Epithelial cell of proximal tubule (primary cell): ENCODE results near the gene RAB11B. TPM values are rescaled to one million over a fixed set of nuclear protein-coding genes. Genes with fewer than 3 reads are reported as not detected.
"Not testable (repeated sequence)": the region's sequence is repeated elsewhere in the genome, so short reads cannot be mapped to it uniquely, and the experiment has no call there.

Experiments
- DNase-seq: peaks from one replicate; pipeline ENCODE4 v3.0.0-alpha.2; 2011; ENCODE audit warnings: low read depth
- H3K4me3 ChIP-seq: 2 replicates; pipeline ENCODE4 v1.5.1; 2011; ENCODE audit warnings: low read depth, mild to moderate bottlenecking, low read length
- total RNA-seq: library from RNA; depleted of rRNA; stranded (reverse); fragments of >200 nt; gene quantifications from 2 replicates; pipeline ENCODE4 v1.2.3, GENCODE V29; 2015
- TF ChIP-seq, protein P1 (sequence below): conservative IDR thresholded peaks from 2 replicates; pipeline ENCODE4 v1.5.1; 2012; ENCODE audit warnings: low read depth, mild to moderate bottlenecking, low read length

The RAB11B gene
- total RNA-seq, 1 donor from 2014 or later = 23.3 TPM

DNA sequence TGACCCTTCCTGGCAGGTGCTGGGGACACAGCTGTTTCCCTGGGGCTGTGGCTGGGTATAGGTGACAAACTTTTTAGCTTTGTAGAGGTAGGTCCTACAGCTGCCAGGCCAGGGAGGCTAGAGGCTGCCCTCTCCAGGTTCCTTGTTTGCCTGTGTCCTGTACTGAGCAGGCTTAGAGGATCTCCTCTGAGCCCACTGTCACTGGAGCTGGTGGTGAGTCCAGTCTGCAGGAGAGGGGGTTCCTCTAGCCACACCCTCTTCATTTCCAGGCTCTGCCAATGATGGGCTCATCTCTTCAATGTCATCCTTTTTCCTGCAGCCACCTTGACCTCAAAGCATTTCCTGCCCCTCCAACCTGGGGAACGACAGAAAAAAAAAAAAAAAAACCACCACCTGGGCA lies 12.6 kb upstream of the RAB11B start:
- TF ChIP-seq, protein P1, sequence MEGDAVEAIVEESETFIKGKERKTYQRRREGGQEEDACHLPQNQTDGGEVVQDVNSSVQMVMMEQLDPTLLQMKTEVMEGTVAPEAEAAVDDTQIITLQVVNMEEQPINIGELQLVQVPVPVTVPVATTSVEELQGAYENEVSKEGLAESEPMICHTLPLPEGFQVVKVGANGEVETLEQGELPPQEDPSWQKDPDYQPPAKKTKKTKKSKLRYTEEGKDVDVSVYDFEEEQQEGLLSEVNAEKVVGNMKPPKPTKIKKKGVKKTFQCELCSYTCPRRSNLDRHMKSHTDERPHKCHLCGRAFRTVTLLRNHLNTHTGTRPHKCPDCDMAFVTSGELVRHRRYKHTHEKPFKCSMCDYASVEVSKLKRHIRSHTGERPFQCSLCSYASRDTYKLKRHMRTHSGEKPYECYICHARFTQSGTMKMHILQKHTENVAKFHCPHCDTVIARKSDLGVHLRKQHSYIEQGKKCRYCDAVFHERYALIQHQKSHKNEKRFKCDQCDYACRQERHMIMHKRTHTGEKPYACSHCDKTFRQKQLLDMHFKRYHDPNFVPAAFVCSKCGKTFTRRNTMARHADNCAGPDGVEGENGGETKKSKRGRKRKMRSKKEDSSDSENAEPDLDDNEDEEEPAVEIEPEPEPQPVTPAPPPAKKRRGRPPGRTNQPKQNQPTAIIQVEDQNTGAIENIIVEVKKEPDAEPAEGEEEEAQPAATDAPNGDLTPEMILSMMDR = no peak
- DNase-seq = no peak
- no peak overlapping the region for H3K4me3 ChIP-seq

DNA sequence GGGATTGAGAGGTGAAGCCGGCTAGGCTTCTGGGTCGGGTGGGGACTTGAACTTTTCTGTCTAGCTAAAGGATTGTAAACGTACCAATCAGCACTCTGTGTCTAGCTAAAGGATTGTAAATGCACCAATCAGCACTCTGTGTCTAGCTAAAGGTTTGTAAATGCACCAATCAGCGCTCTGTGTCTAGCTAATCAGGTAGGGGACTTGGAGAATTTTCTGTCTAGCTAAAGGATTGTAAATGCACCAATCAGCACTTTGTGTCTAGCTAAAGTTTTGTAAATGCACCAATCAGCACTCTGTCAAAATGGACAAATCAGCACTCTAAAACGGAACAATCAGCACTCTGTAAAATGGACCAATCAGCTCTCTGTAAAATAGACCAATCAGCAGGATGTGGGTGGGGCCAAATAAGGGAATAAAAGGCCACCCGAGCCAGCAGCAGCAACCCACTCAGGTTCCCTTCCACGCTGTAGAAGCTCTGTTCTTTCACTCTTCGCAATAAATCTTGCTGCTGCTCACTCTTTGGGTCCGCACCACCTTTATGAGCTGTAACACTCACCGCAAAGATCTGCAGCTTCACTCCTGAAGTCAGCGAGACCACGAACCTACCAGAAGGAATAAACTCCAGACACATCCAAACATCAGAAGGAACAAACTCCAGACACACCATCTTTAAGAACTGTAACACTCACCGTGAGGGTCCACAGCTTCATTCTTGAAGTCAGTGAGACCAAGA lies 10.8 kb upstream of the RAB11B start:
- DNase-seq, H3K4me3 ChIP-seq: not testable (repeated sequence)

DNA sequence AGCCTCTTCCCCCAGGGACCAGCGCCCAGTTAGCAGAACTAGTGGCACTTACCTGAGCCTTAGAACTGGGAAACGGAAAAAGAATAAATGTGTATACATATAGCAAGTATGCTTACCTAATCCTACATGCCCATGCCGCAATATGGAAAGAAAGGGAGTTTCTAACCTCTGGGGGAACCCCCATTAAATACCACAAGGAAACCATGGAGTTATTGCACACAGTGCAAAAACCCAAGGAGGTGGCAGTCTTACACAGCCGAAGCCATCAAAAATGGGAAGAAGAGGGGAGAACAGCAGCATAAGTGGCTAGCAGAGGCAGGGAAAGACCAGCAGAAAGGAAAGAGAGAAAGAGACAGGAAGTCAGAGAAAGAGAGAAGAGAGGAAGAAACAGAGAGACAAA lies 5.6 kb upstream of the RAB11B start:
- not testable (repeated sequence) for DNase-seq

DNA sequence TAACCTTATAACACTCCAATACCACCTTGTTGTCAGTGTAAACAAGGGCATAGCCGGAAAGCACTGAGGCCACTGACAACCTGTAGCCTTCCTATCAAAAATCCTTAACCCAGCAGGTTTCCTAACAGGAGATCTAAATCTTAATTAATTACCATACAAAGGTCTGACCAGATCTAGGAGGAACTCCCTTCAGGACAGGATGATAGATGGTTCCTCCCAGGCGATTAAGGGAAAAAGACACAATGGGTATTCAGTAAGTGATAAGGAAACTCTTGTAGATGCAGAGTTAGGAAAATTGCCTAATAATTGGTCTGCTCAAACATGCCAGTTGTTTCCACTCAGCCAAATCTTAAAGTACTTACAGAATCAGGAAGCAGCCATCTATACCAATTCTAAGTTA lies 5.1 kb upstream of the RAB11B start:
- DNase-seq, H3K4me3 ChIP-seq: not testable (repeated sequence)

More for the DNA sequence above, 5.6 kb upstream of the RAB11B start:
- not testable (repeated sequence) for H3K4me3 ChIP-seq

DNA sequence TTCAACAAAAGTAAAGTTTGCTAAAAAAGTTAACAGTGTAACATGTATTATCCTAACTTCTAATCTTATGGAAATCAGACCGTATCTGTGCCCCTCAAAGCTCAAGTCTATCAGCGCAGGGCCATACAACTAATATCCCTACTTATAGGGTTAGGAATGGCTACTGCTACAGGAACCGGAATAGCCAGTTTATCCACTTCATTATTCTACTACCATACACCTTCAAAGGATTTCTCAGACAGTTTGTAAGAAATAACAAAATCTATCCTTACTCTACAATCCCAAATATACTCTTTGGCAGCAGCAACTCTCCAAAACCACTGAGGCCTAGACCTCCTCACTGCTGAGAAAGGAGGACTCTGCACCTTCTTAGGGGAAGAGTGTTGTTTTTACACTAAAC lies 4.6 kb upstream of the RAB11B start:
- not testable (repeated sequence) for H3K4me3 ChIP-seq, DNase-seq

DNA sequence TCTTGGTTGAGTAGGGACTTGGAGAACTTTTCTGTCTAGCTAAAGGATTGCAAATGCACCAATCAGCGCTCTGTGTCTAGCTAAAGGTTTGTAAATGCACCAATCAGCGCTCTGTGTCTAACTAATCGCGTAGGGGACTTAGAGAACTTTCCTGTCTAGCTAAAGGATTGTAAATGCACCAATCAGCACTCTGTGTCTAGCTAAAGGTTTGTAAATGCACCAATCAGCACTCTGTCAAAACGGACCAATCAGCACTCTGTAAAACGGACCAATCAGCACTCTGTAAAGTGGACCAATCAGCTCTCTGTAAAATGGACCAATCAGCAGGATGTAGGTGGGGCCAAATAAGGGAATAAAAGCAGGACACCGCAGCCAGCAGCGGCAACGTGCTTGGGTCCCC lies 3.7 kb upstream of the RAB11B start:
- not testable (repeated sequence) for DNase-seq, H3K4me3 ChIP-seq

DNA sequence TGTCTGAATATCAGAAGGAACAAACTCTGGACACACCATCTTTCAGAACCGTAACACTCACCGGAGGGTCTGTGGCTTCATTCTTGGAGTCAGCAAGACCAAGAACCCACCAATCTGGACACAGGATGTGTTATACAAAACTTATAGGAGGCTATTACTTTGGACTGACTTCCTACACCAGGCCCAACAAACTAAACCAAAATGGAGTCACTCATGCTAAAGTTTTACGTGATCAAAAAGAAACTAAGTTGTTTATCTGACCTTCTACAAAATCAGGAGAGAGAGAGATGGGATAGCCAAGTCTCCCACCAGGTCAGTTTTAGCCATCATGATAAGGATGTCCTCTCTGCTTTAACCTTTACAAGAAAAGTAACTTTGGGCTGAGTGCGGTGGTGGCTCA lies 3.2 kb upstream of the RAB11B start:
- DNase-seq = no peak
- H3K4me3 ChIP-seq = no peak overlapping the region
- TF ChIP-seq, protein P1 = no peak

DNA sequence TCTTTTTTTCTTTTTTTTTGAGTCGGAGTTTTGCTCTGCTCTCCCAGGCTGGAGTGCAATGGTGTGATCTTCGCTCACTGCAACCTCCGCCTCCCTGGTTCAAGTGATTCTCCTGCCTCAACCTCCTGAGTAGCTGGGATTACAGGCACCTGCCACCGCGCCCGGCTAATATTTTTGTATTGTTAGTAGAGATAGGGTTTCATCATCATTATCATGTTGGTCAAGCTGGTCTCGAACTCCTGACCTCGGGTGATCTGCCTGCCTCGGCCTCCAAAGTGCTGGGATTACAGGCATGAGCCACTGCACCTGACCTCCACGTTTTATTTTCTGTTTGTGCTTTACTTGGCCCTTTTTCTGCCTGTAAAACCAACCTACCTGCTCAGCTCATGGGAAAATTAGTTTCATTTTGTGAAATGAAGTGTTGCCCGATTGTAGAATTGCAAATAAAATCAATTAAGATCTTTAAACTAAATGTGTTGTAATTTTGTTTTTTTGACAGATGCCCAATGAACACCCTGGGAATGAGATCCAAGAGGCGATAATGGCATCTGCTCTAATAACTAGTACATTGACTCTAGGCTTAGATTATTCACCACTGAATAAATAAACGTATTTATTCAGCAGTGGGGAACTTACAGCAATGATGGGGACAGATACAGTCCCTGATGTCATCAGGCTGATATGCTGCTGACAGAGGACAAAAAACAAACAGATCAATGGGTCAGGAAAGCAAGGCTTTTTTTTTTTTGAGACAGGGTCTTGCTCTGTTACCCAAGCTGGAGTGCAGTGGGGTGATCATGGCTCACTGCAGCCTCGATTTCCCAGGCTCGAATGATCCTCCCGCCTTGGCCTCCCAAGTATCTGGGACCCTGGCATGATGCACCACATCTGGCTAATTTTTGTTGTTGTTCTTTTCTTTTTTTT lies 2.2 kb upstream of the RAB11B start:
- H3K4me3 ChIP-seq = no peak overlapping the region
- DNase-seq = no peak
- TF ChIP-seq, protein P1 = no peak

DNA sequence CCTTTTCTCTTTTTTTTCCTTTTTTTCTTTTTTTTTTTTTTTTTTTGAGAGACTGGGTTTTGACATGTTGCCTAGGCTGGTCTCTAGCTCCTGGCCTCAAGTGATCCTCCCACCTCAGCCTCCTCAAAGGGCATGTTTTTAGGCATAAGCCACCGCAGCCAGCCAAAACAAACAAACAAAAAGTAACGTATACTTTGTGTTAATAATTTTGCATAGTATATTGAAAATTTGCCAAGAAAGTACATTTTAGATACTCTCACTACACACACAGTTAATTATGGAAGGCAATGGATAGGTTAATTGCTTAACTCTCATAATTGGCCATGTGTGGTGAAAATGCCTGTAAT lies 1.6 kb upstream of the RAB11B start:
- no peak overlapping the region for H3K4me3 ChIP-seq
- DNase-seq = no peak
- TF ChIP-seq, protein P1 = no peak
